DMS 273 (cell line): ENCODE measurements around the gene ST8SIA5.

Source experiments
- DNase-seq: peaks from one replicate; lab custom pipeline; 2025; ENCODE audit not compliant: unreplicated experiment; lab: John Stamatoyannopoulos, UW

The ST8SIA5 gene

DNA sequence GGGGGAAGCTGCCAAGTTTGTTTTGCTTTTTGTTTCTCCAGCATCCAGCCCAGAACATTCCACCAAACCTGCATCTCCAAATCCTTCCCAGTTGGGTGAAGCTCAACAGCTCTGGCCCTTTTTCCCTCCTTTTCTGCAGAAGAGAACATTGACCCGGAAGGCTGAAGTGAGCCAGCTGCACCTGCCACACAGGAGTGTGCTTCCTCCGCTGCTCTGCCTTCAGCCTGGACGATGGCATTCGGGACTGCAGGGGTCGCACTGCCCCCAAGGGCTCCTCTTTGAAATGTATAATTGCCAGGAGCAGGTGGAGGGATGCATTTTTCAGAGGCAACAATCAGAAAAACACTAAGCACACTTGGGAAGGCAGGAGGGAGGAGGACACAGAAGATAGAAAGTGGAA is 41.8 kb downstream of the ST8SIA5 start:
- no peak for DNase-seq

DNA sequence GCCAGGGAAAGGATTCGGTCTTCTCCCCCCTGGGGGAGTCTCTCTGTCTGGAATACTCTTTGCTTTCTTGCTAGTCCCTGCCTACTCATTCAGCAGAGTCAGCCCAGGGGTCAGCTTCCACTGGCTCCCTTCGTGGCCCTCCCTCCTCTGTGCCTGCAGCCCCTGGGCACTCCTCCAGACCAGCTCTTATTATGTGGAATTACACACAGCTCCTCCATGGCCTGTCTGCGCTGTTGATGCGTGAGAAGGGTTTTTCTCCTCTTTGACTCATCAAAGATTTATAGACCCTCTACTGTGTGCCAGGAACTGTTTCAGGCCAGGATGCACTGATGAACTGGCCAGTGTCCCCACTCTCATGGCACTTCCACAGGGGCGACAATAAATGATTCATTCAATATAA is 44.4 kb downstream of the ST8SIA5 start:
- DNase-seq = no peak

DNA sequence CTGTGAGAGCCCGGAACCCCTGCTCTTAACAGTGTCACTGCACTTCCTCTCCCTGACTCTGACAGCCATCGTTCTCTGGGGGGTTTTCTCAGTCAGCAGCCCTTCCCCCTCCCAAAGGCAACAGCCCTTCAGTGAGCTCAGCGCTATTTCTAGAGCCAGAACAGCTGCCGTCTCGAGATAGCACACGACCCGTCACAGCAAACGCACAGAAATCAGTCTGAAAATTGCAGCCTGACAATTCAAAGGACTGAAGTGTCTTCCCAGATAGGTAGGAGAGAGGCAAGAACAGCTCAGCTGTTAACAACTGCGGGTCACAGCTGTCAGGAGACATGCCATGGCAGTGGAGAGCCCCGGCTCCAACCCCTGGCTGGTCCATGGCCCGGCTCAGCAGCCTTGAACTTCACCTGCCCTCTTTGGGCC is 45.4 kb downstream of the ST8SIA5 start:
- peak; percentile 8 for DNase-seq

DNA sequence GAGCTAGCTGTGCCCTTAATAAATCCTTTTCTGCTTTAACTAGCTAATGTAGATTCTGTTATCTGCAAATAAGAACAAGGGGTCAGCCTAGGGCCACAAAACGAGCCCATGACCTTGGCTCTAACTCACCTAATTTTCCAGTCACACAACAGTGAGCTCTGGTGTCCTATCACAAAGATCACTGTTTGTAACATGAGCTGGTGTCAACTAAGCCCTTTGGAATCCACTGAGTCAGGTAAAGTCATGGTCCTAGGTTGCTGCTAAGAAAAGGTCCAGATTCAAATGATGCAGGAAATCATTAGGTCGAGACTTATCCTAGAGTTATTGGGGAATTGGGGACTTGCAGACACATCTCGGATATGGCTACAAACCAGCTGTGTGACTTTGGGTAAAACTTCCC is 49.9 kb downstream of the ST8SIA5 start:
- DNase-seq = no peak

DNA sequence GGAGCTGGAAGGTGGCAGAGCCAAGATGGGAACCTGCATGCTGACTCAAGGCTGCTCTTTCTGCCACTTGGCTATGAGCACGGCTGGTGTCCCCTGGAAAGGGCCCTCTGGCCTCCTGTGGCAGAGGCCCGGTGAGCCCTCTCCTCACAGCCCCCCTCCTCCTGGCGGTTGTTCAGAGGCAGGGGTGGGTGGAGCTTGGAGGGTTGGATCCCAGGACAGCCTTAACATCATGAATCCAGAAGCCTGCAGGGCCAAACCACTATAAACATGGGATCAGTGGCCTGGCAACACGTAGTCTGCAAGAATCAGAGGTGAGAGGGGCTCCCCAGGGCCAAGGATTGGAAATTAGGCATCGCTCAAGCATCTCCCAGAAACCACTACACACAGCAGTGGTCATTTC is 51.3 kb downstream of the ST8SIA5 start:
- no peak for DNase-seq

DNA sequence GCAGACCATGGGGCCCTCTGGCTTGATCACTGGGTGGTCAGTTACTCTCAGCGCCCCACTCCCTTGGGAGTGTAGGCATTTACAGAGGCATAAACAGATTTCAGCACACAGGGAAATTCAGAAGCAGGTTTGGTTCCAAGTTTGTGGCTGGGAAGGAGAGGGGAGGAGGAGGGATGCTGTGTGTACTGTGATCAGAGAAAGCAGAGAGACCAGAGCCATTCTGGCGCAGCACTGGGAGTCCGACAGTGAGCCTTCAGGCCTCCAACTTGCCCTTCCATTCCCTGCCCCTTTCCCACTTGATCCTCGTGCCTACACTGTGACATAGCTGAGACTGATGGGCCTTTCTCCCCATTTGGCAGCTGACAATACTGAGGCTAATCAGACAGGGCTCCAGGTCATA is 52.0 kb downstream of the ST8SIA5 start:
- no peak for DNase-seq

GRCh38 chr18:46704189-46704588 is 52.7 kb downstream of the ST8SIA5 start:
- DNase-seq = no peak

DNA sequence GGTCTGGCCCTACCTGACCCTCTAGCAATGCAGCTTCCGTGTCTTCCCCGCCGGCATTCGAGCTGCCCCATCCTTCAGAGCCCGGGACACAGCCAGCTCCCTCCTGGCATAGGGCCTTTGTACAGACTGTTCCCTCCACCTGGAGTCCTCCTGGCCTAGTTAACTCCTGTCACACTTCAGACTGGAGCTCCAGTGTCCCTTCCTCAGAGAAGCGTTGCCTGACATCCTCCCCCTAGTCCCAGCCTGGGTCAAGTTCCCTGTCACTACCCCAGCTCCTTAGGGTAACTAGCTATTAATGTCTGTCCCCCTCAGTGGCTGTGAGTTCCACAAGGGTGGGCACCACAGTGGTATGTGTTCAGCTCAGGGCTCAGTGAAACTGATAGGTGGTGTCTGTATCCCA is 54.4 kb downstream of the ST8SIA5 start:
- no peak for DNase-seq

DNA sequence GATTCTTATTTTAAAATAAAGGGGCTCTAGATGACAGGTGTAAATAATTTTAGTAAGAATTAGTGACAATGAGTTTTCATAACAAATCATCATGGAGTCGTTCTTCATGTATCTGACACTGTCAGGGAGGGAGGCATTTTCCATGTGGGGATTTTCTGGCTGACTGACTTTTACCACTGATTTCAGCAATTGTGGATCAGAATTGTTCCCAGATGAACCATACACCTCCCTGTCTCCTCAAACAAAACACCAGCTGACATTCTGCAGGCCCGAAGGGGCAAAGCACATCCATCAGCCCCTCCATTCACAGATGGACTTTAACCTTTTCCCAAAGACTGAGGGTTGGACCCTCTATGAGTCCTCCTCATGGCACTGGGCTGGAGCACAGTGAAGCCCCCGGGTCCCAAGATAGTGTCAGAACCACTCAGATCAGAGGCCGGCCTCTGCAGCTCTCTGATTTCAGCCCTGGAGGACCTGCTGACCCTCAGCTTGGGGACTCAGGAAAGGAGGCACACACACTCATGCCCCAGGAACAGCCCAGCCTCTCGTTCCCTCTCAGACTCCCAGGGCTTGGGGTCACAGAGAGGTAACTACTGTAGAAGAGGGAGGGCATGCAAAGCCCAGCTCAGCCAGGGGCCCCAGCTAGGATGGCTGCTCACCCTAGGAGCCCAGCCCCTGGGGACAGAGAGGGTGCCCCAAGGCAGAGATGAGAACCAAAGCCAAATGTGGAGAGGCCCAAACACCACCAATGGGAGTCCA is 56.6 kb downstream of the ST8SIA5 start:
- no peak for DNase-seq

DNA sequence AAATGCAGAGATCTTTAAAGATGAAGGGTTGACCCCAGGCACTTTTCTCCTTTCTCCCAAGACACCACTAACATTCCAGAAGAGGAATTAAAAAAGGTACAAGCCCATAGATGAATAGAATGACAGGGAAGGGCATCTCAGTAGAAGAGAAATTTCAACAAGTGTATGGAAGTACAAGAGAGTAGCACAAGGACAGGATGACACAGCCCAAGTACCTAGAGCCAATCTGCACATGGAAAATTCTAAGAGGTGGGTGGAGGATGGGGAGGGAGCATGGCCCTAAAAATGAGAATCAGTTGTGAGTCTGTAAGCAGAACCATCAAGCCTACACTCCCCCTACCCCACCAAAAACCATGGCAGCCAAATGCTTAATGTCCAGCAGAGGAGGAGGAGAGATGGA is 60.2 kb downstream of the ST8SIA5 start:
- DNase-seq = no peak

DNA sequence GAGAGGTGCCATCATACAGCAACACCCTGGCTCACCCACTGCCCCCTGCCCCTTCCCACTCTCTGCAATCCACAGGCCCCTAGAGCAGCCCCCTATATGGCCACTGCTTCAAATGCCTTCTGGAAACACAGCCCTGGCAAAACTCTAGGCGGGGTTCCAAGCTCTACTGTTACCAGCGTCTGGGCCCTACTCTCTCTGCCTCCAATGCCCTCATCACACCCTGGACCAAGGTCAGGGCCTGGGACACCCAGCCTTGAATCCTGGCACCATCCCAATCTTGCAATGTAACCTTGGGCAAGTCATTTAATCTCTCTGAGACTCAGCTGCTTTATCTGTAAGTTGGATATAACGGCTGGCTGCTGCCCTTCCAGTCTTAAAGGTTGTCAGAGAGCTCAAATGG is 60.6 kb downstream of the ST8SIA5 start:
- no peak for DNase-seq

- DNase-seq = no peak
Observed at GRCh38 chr18:46693996-46694395, 62.9 kb downstream of the ST8SIA5 start.

DNA sequence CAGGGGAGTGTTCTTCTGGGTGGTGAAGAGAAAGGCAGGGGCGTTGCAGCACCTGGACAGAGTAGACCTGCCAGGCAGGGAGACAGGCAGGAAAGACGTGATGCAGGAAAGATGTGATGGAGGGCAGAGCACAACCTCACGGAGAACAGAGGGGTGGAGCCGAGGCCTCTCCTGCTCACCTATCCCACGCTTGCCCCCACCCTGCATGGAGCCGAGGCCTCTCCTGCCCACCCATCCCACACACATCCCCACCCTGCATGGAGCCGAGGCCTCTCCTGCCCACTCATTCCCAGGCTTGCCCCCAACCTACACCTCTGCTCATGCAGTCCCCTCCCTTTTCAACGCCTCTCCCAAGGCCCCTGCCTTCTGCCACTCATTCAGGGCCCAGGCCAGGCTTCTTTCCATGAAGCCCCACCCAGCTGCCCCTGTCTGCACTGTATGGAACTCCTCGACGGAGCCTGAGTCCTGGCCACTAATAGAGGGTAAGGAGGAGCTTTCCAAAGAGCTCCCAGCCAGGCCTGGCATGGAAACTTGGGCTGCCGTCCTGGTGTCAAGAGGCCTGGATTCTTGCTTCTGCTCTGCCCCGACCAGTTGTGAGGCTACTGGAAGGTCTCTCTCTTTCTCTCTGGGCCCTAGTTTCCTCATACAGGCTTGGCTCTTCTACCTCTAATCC is 67.9 kb downstream of the ST8SIA5 start:
- DNase-seq = no peak

GRCh38 chr18:46686186-46686585 is 70.7 kb downstream of the ST8SIA5 start:
- no peak for DNase-seq

GRCh38 chr18:46683252-46683651 is 73.6 kb downstream of the ST8SIA5 start:
- no peak for DNase-seq

GRCh38 chr18:46680784-46681695 is 75.8 kb downstream of the ST8SIA5 start:
- DNase-seq = no peak

DNA sequence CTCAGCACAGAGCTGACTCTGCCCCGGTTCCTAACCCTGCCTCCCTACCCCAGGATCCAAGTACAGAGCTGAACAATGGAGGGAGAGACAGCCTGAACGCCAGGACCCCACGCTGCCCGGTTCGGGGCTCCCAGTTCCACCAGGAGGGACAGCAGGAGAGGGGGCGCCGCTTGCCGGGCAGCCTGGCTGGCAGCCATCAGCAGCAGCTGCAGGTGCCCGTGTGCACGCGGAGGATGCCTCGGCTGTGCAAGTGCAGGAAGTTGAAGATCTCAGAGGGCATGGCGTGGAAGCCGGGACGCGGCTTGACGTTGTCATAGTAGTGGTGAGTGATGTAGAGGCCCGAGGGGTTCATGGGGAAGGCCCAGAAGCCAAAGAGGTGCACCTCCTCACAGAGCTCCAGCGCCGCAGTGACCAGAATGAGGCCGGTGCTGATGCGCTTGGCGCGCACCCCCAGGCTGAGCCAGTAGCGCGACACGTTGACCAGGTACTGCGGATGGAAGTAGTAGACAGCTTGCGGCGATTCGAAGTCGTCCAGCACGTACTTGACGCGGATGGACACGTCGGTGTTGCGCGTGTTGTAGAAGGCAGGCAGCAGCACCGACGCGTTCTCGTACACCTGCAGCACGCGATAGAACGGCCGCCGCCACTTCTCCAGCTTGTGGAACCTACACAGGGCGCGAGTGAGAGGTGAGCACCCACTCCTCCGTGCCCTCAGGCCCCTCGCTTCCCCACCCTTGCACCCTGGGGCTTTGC is 76.8 kb downstream of the ST8SIA5 start:
- no peak for DNase-seq

DNA sequence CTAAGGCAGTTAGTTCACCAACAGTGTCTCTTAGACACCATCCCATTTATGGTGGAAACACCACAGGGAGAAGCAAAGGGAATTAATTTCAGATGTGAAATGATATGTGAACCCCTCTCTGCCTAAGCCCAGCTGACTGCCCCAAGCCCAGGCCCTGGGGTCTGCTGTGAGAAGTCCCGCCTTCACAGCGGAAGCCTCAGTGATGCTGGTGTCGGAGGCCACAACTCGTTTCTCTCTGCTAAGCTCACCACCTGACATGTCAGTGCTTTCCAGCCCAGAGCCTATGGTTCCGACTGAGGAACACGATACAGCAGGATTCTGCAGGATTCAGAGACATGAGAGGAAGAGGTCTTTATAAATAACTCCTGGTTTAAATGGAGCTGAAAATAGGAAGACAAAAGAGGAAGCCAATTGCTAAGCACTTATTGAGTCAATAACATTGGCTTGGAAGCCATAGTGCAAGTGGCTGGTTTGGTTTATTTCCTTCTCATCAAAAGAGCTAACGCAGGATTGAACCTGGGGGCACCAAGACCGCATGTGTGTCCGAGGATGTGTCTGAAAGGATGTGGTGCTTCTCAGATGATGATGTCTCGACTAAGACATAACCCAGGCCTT is 78.0 kb downstream of the ST8SIA5 start:
- DNase-seq = no peak

GRCh38 chr18:46678041-46678440 is 78.8 kb downstream of the ST8SIA5 start:
- DNase-seq = no peak

DNA sequence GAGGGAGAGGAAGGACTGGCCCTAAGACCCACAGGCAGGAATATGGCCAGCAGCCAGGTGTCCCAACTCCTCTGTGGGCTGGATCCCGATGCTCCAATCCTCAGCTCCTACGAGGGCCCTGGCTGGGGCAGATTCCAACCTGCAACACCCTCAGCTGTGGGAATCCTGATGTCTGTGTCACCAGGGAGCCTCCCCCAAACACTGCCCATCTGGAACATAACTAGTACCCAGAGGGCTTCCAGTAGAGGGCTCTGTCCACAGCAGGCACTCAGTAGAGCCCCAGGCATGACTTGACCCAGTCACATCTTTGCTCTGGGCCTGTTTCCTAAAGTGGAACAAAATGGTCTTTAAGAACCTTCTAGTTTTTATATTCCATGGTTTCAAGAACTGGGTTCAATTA is 79.2 kb downstream of the ST8SIA5 start:
- DNase-seq = peak; percentile 43
